Activated CD4-positive, alpha-beta T cell treated with anti-CD3 and anti-CD28 coated beads for 36 hours (primary cell): Measurements from ENCODE around the gene UPF1. TPM values are rescaled to one million over a fixed set of nuclear protein-coding genes. Genes with fewer than 3 reads are reported as not detected.

ENCODE experiments used
- ATAC-seq: fragments of 200-7000 bp; cut with Tn5 transposase; one replicate; pipeline ENCODE4 v1.10.0; 2021; ENCODE audit warnings: mild to moderate bottlenecking, moderate library complexity
- CTCF ChIA-PET: fragments of 350-600 bp; sonication (Branson Sonifier 250); formaldehyde crosslinking; loops from one replicate; lab custom pipeline; 2021; ENCODE audit warnings: antibody characterized with exemption; lab: Charles Lee
- POLR2A ChIA-PET: fragments of 350-600 bp; sonication (Branson Sonifier 250); formaldehyde crosslinking; loops from one replicate; lab custom pipeline; 2021; ENCODE audit warnings: antibody characterized with exemption, inconsistent platforms; lab: Charles Lee
- DNase-seq: peaks from one replicate; pipeline ENCODE4 v3.0.0-alpha.2; 2020
- H3K27ac Mint-ChIP-seq: one replicate; pipeline ENCODE4 v1.8.0; 2021; ENCODE audit warnings: mixed read lengths
- H3K27me3 Mint-ChIP-seq: one replicate; pipeline ENCODE4 v1.8.0; 2021; ENCODE audit warnings: mixed read lengths
- H3K36me3 Mint-ChIP-seq: one replicate; pipeline ENCODE4 v1.8.0; 2021; ENCODE audit warnings: low read depth, mixed read lengths
- H3K4me1 Mint-ChIP-seq: one replicate; pipeline ENCODE4 v1.8.0; 2021; ENCODE audit warnings: mixed read lengths
- H3K4me3 Mint-ChIP-seq: one replicate; pipeline ENCODE4 v1.8.0; 2021; ENCODE audit warnings: mild to moderate bottlenecking, moderate library complexity, mixed read lengths
- H3K9me3 Mint-ChIP-seq: one replicate; pipeline ENCODE4 v1.8.0; 2021; ENCODE audit warnings: low read depth, mixed read lengths
- intact Hi-C, 2 experiments: fragments of 100-400 bp; cut with DNase I in 1 of 2; cut with micrococcal nuclease in 1 of 2; formaldehyde crosslinking; loops; one replicate each; pipeline versions ENCODE4 v1.14.2 to v1.15.1; 2022 to 2024; cut with DNase I, micrococcal nuclease
- total RNA-seq, 2 experiments: library from RNA; stranded (reverse); gene quantifications; one replicate each; pipeline ENCODE4 v1.2.3, GENCODE V29; 2021

The UPF1 gene
- total RNA-seq, 2 experiments from 2014 or later: 72.4 to 74.0 TPM

DNA sequence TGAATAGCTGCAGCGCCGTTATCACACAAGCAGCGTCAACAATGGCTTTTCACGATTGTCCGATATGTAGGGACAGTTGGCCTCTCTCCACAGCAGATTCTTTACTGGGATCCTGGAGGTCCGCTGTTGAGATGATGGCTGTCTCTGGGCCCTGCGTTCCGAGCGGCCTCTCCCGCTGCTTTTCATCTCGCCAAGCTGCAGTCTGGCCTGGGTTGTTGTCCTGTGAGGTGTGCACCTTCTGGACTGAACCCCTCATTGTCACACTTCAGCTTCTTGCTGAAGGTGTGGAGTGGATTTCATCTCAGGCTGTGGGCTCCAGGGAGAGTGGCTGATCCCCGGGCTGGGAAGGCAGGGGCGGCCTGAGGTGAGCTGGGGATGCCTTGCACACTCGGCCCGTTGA, 9.6 kb downstream of the UPF1 start:
- no peak for ATAC-seq
- CTCF ChIA-PET: interaction anchor here (0.7 kb wide), 1 partner anchor 23 kb away, joined by 3 read pairs; no protein-coding TSS in a partner anchor
- POLR2A ChIA-PET: interaction anchor here (0.5 to 1.4 kb wide), 3 partner anchors 9 to 273 kb away, joined by 3 to 8 read pairs (median 5); partner anchors contain the start of genes COPE and DDX49
- H3K36me3 Mint-ChIP-seq: peaks cover 27% of the 10 kb centered on the region
- no peak for DNase-seq
- no peaks in the 10 kb centered on the region for H3K9me3 Mint-ChIP-seq
- H3K27me3 Mint-ChIP-seq: no peaks in the 10 kb centered on the region
- H3K27ac Mint-ChIP-seq: no peak overlapping the region
- no peak overlapping the region for H3K4me3 Mint-ChIP-seq
- H3K4me1 Mint-ChIP-seq: peaks cover 87% of the 10 kb centered on the region
- intact Hi-C loops: loop anchor here in 1 of 2 experiments (5.0 to 10.0 kb wide), 2 partner anchors 49 to 367 kb away; partner anchors contain the start of gene COMP

DNA sequence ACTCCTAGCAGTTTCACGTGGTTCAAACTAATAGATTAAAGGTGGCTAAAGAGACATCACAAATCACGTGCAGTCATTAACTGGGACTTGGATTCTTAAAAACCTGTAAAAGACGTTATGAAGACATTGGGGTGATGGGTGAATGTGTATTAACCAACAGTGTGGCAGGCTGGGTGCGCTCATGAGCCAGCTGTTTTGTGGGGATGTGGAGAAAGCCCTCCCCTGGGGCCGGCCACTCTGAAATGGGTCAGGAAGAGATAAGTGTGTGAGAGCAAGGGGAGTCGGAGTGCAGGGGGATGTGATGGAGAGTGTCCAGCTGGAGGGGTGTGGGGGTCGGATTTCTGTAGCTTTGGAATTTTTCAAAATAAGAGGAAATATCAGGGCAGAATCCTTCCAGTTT, 10.4 kb downstream of the UPF1 start:
- Mint-ChIP-seq H3K36me3 (peaks cover 27% of the 10 kb centered on the region), H3K4me3 (no peak overlapping the region), H3K27me3 (no peaks in the 10 kb centered on the region), H3K27ac (peak overlapping the region; percentile 72), H3K4me1 (peaks cover 86% of the 10 kb centered on the region), H3K9me3 (no peaks in the 10 kb centered on the region)
- ChIA-PET CTCF (no interaction called here), POLR2A (interaction anchor here (0.6 to 1.4 kb wide), 3 partner anchors 13 to 77 kb away, joined by 3 to 8 read pairs (median 3); partner anchors contain the start of genes COPE and DDX49)
- DNase-seq (no peak), ATAC-seq (no peak)
- intact Hi-C loops: loop anchor here in 1 of 2 experiments (5.0 to 10.0 kb wide), 2 partner anchors 50 to 367 kb away; partner anchors contain the start of gene COMP

DNA sequence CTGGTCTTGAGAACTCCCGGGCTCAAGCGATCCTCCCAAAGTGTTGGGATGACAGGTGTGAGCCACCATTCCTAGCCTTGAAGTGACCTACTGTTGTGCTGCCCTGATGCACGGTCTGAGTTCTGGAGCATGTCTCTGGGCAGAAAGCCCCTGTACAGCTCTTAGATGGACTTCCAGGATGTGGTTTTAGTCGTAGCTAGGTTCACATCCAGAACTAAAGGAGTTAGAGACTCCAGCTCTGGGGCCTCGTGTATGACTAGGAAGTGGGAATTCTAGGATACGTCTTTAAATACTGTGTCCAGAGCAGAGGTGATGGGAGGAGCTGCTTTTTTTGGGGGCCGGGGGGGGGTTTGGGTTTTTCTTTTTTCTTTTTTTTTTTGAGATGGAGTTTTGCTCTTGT, 12.2 kb downstream of the UPF1 start:
- CTCF ChIA-PET: interaction anchor here (0.7 to 1.8 kb wide), 4 partner anchors 12 to 403 kb away, joined by 3 to 8 read pairs (median 4); partner anchors contain the start of gene UPF1
- H3K36me3 Mint-ChIP-seq: peaks cover 36% of the 10 kb centered on the region
- POLR2A ChIA-PET: interaction anchor here (0.6 to 1.1 kb wide), 4 partner anchors 11 to 344 kb away, joined by 3 to 6 read pairs (median 4); partner anchors contain the start of gene UPF1
- intact Hi-C loops: loop anchor here (1.0 to 10.0 kb wide), 3 partner anchors 11 to 369 kb away; partner anchors contain the start of gene COMP (in 1 of the 2)
- peak overlapping the region; percentile 73 for H3K27ac Mint-ChIP-seq
- DNase-seq (no peak), ATAC-seq (no peak)
- H3K4me3 Mint-ChIP-seq: peak overlapping the region; percentile 19
- peaks cover 77% of the 10 kb centered on the region for H3K4me1 Mint-ChIP-seq
- no peaks in the 10 kb centered on the region for H3K9me3 Mint-ChIP-seq
- H3K27me3 Mint-ChIP-seq: no peaks in the 10 kb centered on the region

DNA sequence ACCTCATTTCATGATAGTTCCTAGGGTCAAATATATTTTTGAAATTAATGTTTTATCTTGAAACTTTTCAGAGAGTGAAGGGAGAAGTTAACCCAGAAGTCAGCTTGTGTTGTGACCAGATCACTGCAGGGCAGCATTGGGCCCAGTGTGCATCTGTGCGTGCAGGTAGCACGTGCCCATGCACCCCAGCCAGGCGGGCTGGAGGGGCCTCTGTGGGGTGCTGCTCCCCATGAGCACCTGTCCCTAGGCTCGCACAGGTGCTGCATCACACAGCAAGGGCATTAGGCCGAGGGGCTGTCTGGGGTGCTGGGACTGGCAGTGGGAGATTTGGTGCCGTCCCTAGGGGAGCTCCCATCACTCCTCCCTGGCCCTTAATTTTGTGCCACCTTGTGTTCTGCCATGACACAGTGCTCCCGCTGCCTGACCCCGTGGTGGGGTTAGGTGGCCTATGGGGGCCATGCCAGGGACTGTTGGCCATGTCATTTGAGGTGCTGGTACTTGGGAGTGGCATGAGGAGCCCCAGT, 13.1 kb downstream of the UPF1 start:
- CTCF ChIA-PET: interaction anchor here (0.6 to 1.8 kb wide), 4 partner anchors 10 to 394 kb away, joined by 3 to 8 read pairs (median 4); partner anchors contain the start of gene UPF1
- ATAC-seq (no peak), DNase-seq (no peak)
- intact Hi-C loops: loop anchor here in 1 of 2 experiments (5.0 to 10.0 kb wide), 3 partner anchors 53 to 370 kb away; partner anchors contain the start of gene COMP
- POLR2A ChIA-PET: no interaction called here
- no peak overlapping the region for H3K4me3 Mint-ChIP-seq
- peaks cover 78% of the 10 kb centered on the region for H3K4me1 Mint-ChIP-seq
- H3K36me3 Mint-ChIP-seq: peaks cover 36% of the 10 kb centered on the region
- no peaks in the 10 kb centered on the region for H3K9me3 Mint-ChIP-seq
- H3K27me3 Mint-ChIP-seq: no peaks in the 10 kb centered on the region
- H3K27ac Mint-ChIP-seq: peak overlapping the region; percentile 24

DNA sequence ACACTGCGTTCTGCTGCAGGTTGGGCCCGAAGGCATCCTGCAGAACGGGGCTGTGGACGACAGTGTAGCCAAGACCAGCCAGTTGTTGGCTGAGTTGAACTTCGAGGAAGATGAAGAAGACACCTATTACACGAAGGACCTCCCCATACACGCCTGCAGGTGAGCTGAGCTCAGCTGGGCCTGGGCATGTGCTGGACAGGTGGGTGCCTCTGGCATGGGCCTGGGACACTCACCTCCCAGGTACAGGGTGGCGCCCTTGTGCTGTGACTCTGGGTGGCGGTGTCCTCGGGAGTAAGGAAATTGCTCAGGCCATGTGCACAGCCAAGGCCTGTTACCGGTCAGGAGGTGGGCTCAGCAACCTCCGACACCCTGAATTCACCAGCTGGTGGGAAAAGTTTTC, 14.2 kb downstream of the UPF1 start:
- Mint-ChIP-seq H3K4me1 (peaks cover 72% of the 10 kb centered on the region), H3K36me3 (peaks cover 44% of the 10 kb centered on the region), H3K27ac (no peak overlapping the region), H3K9me3 (no peaks in the 10 kb centered on the region), H3K27me3 (no peaks in the 10 kb centered on the region), H3K4me3 (no peak overlapping the region)
- CTCF ChIA-PET: interaction anchor here (2.6 kb wide), 1 partner anchor 21 kb away, joined by 12 read pairs; no protein-coding TSS in a partner anchor
- ATAC-seq (no peak), DNase-seq (no peak)
- intact Hi-C loops: loop anchor here (2.0 to 10.0 kb wide), 3 partner anchors 75 to 371 kb away; no protein-coding TSS in a partner anchor
- POLR2A ChIA-PET: interaction anchor here (0.5 to 0.6 kb wide), 2 partner anchors 17 to 146 kb away, joined by 3 to 7 read pairs; no protein-coding TSS in a partner anchor

DNA sequence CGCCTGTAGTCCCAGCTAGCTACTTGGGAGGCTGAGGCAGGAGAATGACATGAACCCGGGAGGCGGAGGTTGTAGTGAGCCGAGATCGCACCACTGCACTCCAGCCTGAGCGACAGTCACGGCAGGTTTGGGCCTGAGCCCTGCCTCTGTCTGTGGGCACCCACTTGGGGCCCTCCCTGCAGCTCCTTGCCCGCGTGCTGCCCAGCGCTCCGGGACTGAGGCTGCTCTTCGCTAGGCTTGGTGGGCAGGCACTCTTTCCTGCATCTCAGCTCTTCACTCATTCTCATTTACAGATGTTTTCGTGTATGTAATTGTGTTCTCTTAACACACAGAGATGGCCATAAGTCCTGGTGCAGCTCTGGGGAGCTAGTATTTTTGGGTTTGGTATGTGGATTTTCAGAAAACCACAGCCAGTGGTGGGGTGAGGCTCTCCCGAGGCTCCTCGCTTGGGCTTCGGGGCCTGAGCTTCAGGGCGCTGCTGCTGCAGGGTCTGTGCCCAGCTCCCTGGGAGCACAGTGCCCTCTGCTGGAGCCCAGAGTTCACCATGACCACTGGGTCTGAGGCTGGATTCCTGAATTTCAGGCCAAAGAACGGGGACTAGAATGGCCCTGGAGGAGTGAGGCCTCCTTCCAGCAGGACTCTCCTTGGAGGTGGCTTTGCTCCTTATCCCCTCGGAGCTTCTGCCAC, 15.2 kb downstream of the UPF1 start:
- intact Hi-C loops: loop anchor here (1.0 to 10.0 kb wide), 5 partner anchors 76 to 396 kb away; no protein-coding TSS in a partner anchor
- Mint-ChIP-seq H3K27ac (no peak overlapping the region), H3K36me3 (peaks cover 50% of the 10 kb centered on the region), H3K4me3 (no peak overlapping the region), H3K4me1 (peaks cover 61% of the 10 kb centered on the region), H3K9me3 (no peaks in the 10 kb centered on the region), H3K27me3 (no peaks in the 10 kb centered on the region)
- CTCF ChIA-PET: interaction anchor here (0.6 to 2.6 kb wide), 32 partner anchors 9 to 480 kb away, joined by 3 to 47 read pairs (median 3); partner anchors contain the start of genes COPE, DDX49, REX1BD and UBA52
- DNase-seq (peak; percentile 84), ATAC-seq (peak; percentile 63)
- POLR2A ChIA-PET: interaction anchor here (0.5 to 1.4 kb wide), 3 partner anchors 8 to 328 kb away, joined by 4 read pairs; no protein-coding TSS in a partner anchor

DNA sequence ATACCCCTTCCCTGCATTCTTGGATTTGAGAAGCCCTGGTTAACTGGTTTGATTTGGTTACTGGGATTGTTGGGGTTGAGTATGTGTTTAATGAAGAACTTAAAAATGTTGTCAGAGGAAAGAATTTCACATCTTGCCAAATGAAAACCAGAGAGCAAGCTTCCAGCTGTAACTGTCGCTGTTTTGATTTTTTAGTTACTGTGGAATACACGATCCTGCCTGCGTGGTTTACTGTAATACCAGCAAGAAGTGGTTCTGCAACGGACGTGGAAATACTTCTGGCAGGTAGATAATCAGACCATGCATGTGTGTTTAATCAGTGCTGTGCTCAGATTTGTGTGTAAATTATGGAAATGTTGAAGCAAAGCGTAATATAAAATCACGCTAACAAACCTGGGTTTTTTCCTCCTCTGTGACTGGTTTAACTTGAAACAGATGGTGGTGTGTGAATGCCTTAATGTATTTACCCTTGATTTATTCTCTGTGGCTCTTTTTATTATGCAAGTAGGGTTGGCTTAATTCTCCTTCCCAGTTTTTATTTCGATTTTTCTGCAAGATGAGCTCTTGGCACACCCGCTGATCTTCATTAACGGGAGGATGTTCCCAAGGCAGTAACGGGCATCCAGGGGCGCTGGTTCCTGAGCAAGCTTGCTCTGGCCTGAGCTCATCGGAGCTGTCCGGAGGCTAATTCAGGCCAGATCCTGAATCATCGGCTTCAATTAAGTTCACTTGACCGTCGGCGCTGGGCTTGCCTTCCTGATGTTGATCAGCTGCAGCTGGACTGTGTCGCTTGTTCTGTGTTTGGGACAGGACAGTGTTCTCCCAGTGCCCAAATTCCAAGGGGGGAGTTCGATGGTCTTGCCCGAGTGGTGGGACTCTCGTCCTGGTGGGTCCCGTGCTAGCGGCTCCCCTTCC, 16.0 kb downstream of the UPF1 start:
- intact Hi-C loops: loop anchor here (1.0 to 10.0 kb wide), 5 partner anchors 77 to 397 kb away; no protein-coding TSS in a partner anchor
- Mint-ChIP-seq H3K27me3 (no peaks in the 10 kb centered on the region), H3K36me3 (peaks cover 50% of the 10 kb centered on the region), H3K9me3 (no peaks in the 10 kb centered on the region), H3K4me3 (no peak overlapping the region), H3K4me1 (peaks cover 57% of the 10 kb centered on the region), H3K27ac (no peak overlapping the region)
- no peak for DNase-seq
- ChIA-PET POLR2A (interaction anchor here (1.0 to 1.4 kb wide), 2 partner anchors 9 to 327 kb away, joined by 4 read pairs; no protein-coding TSS in a partner anchor), CTCF (interaction anchor here (0.7 to 2.6 kb wide), 24 partner anchors 9 to 443 kb away, joined by 3 to 47 read pairs (median 4); partner anchors contain the start of genes COPE, DDX49, REX1BD and UBA52)
- no peak for ATAC-seq

DNA sequence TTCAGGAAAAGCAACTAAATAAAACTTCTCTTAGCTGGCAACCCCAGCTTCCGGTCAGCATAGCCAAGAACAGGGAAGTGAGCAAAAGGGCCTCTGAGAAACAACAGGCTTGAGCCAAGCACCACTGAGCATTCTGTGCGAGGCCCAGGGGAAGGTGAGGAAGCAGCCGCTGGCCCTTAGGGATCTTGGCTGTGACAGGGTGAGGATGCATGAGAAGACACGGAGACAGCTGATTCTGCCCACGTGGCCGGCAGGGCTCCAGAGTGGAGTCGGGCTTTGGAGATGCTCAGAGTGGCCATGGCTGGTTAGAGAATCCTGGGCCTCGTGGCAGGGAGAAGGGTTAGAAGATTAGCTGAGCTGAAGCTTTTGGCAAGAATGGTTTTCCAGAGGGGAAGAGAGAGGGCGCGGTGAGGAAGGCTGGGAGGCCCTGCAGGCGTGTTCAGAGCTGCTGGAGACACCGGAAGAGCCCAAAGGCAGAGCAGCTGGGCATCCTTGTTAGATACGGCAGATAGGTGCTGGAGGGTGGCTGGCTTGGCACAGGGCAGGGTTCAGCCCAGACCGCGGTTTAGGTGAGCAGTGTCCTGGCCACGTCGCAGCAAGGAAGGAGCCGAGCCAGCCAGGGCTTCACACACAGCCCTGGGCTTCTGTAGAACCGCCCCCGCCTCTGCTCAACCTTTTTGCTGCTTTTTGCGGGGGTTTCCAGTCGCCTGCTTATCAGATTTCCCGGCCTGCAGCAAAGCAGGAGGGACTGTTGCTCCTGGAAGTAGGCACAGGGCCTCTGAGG, 17.3 kb downstream of the UPF1 start:
- peak; percentile 17 for ATAC-seq

DNA sequence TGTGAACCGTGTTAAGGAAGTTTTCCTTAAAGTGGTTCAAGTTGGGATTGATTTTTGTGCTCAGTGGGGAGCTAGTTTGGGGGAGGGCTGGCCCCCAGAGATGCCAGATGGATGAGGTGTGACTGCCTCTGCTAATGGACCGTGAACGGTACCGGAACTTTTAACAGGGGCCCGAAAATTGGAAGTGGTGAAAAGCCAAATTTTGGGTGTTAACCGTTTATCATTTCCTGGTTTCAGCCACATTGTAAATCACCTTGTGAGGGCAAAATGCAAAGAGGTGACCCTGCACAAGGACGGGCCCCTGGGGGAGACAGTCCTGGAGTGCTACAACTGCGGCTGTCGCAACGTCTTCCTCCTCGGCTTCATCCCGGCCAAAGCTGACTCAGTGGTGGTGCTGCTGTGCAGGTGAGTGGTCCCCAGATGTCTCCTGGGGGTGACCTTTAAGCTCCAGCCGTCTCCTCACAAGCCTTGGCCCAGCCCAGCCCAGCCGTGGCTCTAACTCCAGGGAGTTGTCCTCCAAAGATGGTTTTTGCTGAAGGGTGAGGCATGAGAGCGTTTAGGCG, 18.2 kb downstream of the UPF1 start:
- DNase-seq (no peak), ATAC-seq (no peak)
- Mint-ChIP-seq H3K27ac (peak overlapping the region; percentile 69), H3K27me3 (no peaks in the 10 kb centered on the region), H3K9me3 (no peaks in the 10 kb centered on the region), H3K4me3 (peak overlapping the region; percentile 48), H3K36me3 (peaks cover 59% of the 10 kb centered on the region), H3K4me1 (peaks cover 36% of the 10 kb centered on the region)
- intact Hi-C loops: loop anchor here in 1 of 2 experiments (5.0 to 10.0 kb wide), 2 partner anchors 258 to 375 kb away; no protein-coding TSS in a partner anchor
- POLR2A ChIA-PET: no interaction called here
- CTCF ChIA-PET: interaction anchor here (1.1 kb wide), 1 partner anchor 255 kb away, joined by 3 read pairs; no protein-coding TSS in a partner anchor

More for the DNA sequence above, 17.3 kb downstream of the UPF1 start:
- ChIA-PET CTCF (interaction anchor here (0.8 to 2.4 kb wide), 6 partner anchors 8 to 21 kb away, joined by 3 to 47 read pairs (median 3); partner anchors contain the start of gene UPF1), POLR2A (no interaction called here)
- Mint-ChIP-seq H3K4me1 (peaks cover 45% of the 10 kb centered on the region), H3K27me3 (no peaks in the 10 kb centered on the region), H3K36me3 (peaks cover 51% of the 10 kb centered on the region), H3K9me3 (no peaks in the 10 kb centered on the region), H3K4me3 (peak overlapping the region; percentile 48), H3K27ac (peak overlapping the region; percentile 69)
- intact Hi-C loops: loop anchor here in 1 of 2 experiments (5.0 to 10.0 kb wide), 2 partner anchors 257 to 374 kb away; no protein-coding TSS in a partner anchor
- DNase-seq: peak; percentile 49
